PFSK-1 (cell line): Measurements from ENCODE around the gene DCUN1D3.

Experiments
- FOXP2 ChIP-seq: optimal IDR thresholded peaks from 2 replicates; pipeline ENCODE3; 2011; ENCODE audit warnings: borderline replicate concordance, control low read depth, inconsistent platforms; ENCODE audit not compliant: insufficient read depth; ENCODE audit errors: extremely low read length, extremely low read depth
- POLR2AphosphoS5 ChIP-seq: IDR thresholded peaks from 2 replicates; pipeline ENCODE4 v1.6.1; 2012; ENCODE audit warnings: low read depth, mild to moderate bottlenecking, control low read depth, low read length, moderate library complexity
- SIN3A ChIP-seq: IDR thresholded peaks from 2 replicates; pipeline ENCODE4 v1.6.1; 2012; ENCODE audit warnings: mild to moderate bottlenecking, low read length, moderate library complexity, borderline replicate concordance; ENCODE audit not compliant: insufficient read depth
- TAF1 ChIP-seq: IDR thresholded peaks from 2 replicates; pipeline ENCODE4 v1.6.1; 2012; ENCODE audit warnings: low read length, control low read depth, borderline replicate concordance; ENCODE audit not compliant: insufficient read depth
- TF ChIP-seq, protein P1 (sequence below), 2 experiments: IDR thresholded peaks; 2 replicates each; pipeline versions ENCODE4 v1.6.1 to v1.8.0; 2011 to 2012; ENCODE audit warnings: low read depth in 2 of 2, low read length in 2 of 2, control low read depth in 1 of 2, inconsistent platforms in 1 of 2, mild to moderate bottlenecking in 1 of 2, moderate library complexity in 1 of 2; ENCODE audit not compliant: insufficient read depth in 1 of 2

Gene DCUN1D3

GRCh38 chr16:20918486-20919239 lies 18.5 kb upstream of the DCUN1D3 start:
- TF ChIP-seq TAF1 (no peak), FOXP2 (no peak), POLR2AphosphoS5 (no peak), SIN3A (no peak)
- TF ChIP-seq, protein P1, sequence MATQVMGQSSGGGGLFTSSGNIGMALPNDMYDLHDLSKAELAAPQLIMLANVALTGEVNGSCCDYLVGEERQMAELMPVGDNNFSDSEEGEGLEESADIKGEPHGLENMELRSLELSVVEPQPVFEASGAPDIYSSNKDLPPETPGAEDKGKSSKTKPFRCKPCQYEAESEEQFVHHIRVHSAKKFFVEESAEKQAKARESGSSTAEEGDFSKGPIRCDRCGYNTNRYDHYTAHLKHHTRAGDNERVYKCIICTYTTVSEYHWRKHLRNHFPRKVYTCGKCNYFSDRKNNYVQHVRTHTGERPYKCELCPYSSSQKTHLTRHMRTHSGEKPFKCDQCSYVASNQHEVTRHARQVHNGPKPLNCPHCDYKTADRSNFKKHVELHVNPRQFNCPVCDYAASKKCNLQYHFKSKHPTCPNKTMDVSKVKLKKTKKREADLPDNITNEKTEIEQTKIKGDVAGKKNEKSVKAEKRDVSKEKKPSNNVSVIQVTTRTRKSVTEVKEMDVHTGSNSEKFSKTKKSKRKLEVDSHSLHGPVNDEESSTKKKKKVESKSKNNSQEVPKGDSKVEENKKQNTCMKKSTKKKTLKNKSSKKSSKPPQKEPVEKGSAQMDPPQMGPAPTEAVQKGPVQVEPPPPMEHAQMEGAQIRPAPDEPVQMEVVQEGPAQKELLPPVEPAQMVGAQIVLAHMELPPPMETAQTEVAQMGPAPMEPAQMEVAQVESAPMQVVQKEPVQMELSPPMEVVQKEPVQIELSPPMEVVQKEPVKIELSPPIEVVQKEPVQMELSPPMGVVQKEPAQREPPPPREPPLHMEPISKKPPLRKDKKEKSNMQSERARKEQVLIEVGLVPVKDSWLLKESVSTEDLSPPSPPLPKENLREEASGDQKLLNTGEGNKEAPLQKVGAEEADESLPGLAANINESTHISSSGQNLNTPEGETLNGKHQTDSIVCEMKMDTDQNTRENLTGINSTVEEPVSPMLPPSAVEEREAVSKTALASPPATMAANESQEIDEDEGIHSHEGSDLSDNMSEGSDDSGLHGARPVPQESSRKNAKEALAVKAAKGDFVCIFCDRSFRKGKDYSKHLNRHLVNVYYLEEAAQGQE (IDR thresholded peaks at IDR 0.05; ENCODE audit: insufficient read depth in 1 of 2, low read depth in 2 of 2, low read length in 2 of 2): no peak

GRCh38 chr16:20916942-20917341 lies 16.8 kb upstream of the DCUN1D3 start:
- TF ChIP-seq POLR2AphosphoS5 (no peak), FOXP2 (no peak), TAF1 (no peak), SIN3A (no peak)
- TF ChIP-seq, protein P1 (IDR thresholded peaks at IDR 0.05; ENCODE audit: insufficient read depth in 1 of 2, low read depth in 2 of 2, low read length in 2 of 2): no peak

DNA sequence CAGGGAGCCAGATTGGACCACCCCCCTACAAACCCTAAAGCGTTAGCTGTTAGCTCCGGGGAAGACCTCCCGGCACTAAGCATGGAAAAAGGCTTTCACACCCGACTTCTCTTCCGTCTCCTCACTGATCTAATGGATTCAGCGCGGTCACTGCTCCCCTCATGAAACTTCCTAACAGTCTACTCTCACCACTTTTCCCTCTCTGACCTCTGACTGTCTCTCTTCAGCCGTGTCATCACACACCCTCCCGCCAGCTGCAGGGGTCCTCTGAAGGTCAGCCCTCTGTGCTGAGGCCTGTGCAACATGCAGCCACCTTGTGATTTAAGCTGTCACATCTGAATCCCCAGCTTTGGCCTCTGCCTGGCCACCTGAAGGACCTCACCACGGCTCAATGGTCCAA lies 16.1 kb upstream of the DCUN1D3 start:
- TF ChIP-seq FOXP2: no peak
- no peak for TF ChIP-seq POLR2AphosphoS5
- no peak for TF ChIP-seq TAF1
- TF ChIP-seq SIN3A: no peak
- TF ChIP-seq, protein P1 (IDR thresholded peaks at IDR 0.05; ENCODE audit: insufficient read depth in 1 of 2, low read depth in 2 of 2, low read length in 2 of 2): no peak

DNA sequence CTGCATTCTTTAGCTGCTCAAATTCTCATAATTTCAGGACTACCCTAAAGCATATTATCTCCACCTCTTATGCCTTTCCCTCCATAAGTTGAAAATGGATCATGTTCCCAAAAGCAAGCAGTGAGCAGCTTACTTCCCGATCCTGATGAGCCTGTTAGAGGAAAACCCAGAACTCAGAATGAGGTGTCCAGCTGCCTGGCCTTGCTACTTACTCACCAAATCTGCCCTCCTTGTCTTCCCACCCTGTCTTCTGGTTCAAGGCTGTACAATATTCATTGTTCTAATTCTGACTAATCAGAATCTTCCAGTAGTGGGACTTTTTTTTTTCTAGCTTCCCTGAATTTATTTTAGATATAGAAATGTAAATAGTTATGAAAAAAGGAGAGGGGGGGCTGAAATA lies 11.2 kb upstream of the DCUN1D3 start:
- TF ChIP-seq, protein P1 (IDR thresholded peaks at IDR 0.05; ENCODE audit: insufficient read depth in 1 of 2, low read depth in 2 of 2, low read length in 2 of 2): no peak
- no peak for TF ChIP-seq FOXP2
- no peak for TF ChIP-seq SIN3A
- TF ChIP-seq POLR2AphosphoS5: no peak
- no peak for TF ChIP-seq TAF1
